GM12878 (cell line): ENCODE measurements around the gene GOLGA6D. TPM values are rescaled to one million over a fixed set of nuclear protein-coding genes. Genes with fewer than 3 reads are reported as not detected.

ENCODE experiments used
- ATF7 ChIP-seq: fragments of 450-650 bp; IDR thresholded peaks from 2 replicates; pipeline ENCODE4 v1.6.1; 2016; ENCODE audit warnings: low read depth, mild to moderate bottlenecking
- CREB1 ChIP-seq: IDR thresholded peaks from 2 replicates; pipeline ENCODE4 v1.6.1; 2012; ENCODE audit warnings: low read depth, mild to moderate bottlenecking, inconsistent platforms
- CREM ChIP-seq: IDR thresholded peaks from 2 replicates; pipeline ENCODE4 v1.6.1; 2014; ENCODE audit warnings: antibody characterized with exemption, low read depth
- HSF1 ChIP-seq: fragments of 150-350 bp; IDR thresholded peaks from 2 replicates; pipeline ENCODE4 v1.6.1; 2014; ENCODE audit warnings: mild to moderate bottlenecking, low read depth, low read length
- IKZF1 ChIP-seq: fragments of 450-650 bp; conservative IDR thresholded peaks from 2 replicates; pipeline ENCODE4 v1.6.1; 2017; ENCODE audit warnings: antibody characterized with exemption, mild to moderate bottlenecking
- NFIC ChIP-seq: IDR thresholded peaks from 2 replicates; pipeline ENCODE4 v1.6.1; 2012; ENCODE audit warnings: low read depth, mild to moderate bottlenecking, inconsistent platforms, low read length, moderate library complexity
- POLR2AphosphoS2 ChIP-seq: IDR thresholded peaks from 2 replicates; pipeline ENCODE4 v1.6.1; 2011; ENCODE audit warnings: low read depth, mild to moderate bottlenecking, low read length, improper control_type of control experiment, moderate library complexity
- POLR2AphosphoS5 ChIP-seq: IDR thresholded peaks from 2 replicates; pipeline ENCODE4 v1.6.1; 2011; ENCODE audit warnings: mild to moderate bottlenecking, low read length, inconsistent platforms
- RB1 ChIP-seq: fragments of 450-650 bp; formaldehyde crosslinking; IDR thresholded peaks from 2 replicates; pipeline ENCODE4 v1.6.1; 2017; ENCODE audit warnings: mild to moderate bottlenecking, borderline replicate concordance
- RBBP5 ChIP-seq: fragments of 200-600 bp; sonication (generic); conservative IDR thresholded peaks from 2 replicates; pipeline ENCODE4 v1.6.1; 2016
- SKIL ChIP-seq: fragments of 450-650 bp; IDR thresholded peaks from 2 replicates; pipeline ENCODE4 v1.6.1; 2017; ENCODE audit warnings: mild to moderate bottlenecking, low read depth, inconsistent platforms; ENCODE audit not compliant: poor library complexity, severe bottlenecking
- SRF ChIP-seq, 2 experiments: IDR thresholded peaks; 2 replicates each; pipeline ENCODE4 v1.6.1; 2011; ENCODE audit warnings: low read depth in 2 of 2, low read length in 2 of 2, mild to moderate bottlenecking in 1 of 2, moderate library complexity in 1 of 2
- STAT3 ChIP-seq: IDR thresholded peaks from 2 replicates; pipeline ENCODE4 v1.6.1; 2011; ENCODE audit warnings: low read depth, low read length, improper control_type of control experiment
- SUPT20H ChIP-seq: IDR thresholded peaks from 2 replicates; pipeline ENCODE4 v1.6.1; 2011; ENCODE audit warnings: low read depth, mild to moderate bottlenecking, low read length, moderate library complexity, borderline replicate concordance; ENCODE audit not compliant: control insufficient read depth
- TBL1XR1 ChIP-seq: IDR thresholded peaks from 2 replicates; pipeline ENCODE4 v1.6.1; 2012; ENCODE audit warnings: low read depth, low read length, improper control_type of control experiment
- TCF12 ChIP-seq: IDR thresholded peaks from 2 replicates; pipeline ENCODE4 v1.6.1; 2011; ENCODE audit warnings: low read depth, mild to moderate bottlenecking, low read length
- WRNIP1 ChIP-seq: IDR thresholded peaks from 2 replicates; pipeline ENCODE4 v1.6.1; 2011; ENCODE audit warnings: low read depth, low read length, improper control_type of control experiment, borderline replicate concordance
- ZBED1 ChIP-seq: IDR thresholded peaks from 2 replicates; pipeline ENCODE4 v1.6.1; 2016; ENCODE audit warnings: borderline replicate concordance
- ZNF217 ChIP-seq: fragments of 450-650 bp; IDR thresholded peaks from 2 replicates; pipeline ENCODE4 v1.6.1; 2017; ENCODE audit warnings: antibody characterized with exemption, mild to moderate bottlenecking
- ZNF384 ChIP-seq: IDR thresholded peaks from 2 replicates; pipeline ENCODE4 v1.6.1; 2012; ENCODE audit warnings: low read depth, mild to moderate bottlenecking, low read length, improper control_type of control experiment, borderline replicate concordance
- polyA plus RNA-seq, 11 experiments: library from polyadenylated mRNA; depleted of rRNA in 4 of 11; unstranded in 6 of 11; stranded (reverse) in 5 of 11; fragments of >200 nt; fragmentation: Nextera tagmentation in 4 of 11; fragmentation: Illumina TruSeq in 1 of 11; extraction: Ambion mirVana in 4 of 11; extraction: Trizol in 1 of 11; gene quantifications; 1 replicate in 1 of 11; 2 replicates in 10 of 11; pipeline versions ENCODE4 v1.2.1 to v1.2.3, GENCODE V29; 2011 to 2016; ENCODE audit warnings: inconsistent platforms in 2 of 11, missing spikeins in 2 of 11, low read depth in 1 of 11
- total RNA-seq, 4 experiments: library from RNA; depleted of rRNA in 3 of 4; stranded (reverse); fragments of >200 nt in 3 of 4; fragmentation: Illumina TruSeq in 1 of 4; extraction: Trizol in 1 of 4; gene quantifications; 2 replicates each; pipeline versions ENCODE4 v1.2.1 to v1.2.3, GENCODE V29; 2013 to 2021
- TF ChIP-seq, protein P1 (sequence below): fragments of 450-650 bp; IDR thresholded peaks from 2 replicates; pipeline ENCODE4 v1.6.1; 2017; ENCODE audit warnings: borderline replicate concordance
- TF ChIP-seq, protein P2 (sequence below): fragments of 450-650 bp; IDR thresholded peaks from 2 replicates; pipeline ENCODE4 v1.6.1; 2017; ENCODE audit warnings: mild to moderate bottlenecking, moderate library complexity

The GOLGA6D gene
- total and polyA plus RNA-seq, 10 of the 15 experiments (the other 5 are each of a cell fraction or from before 2014, with no cell fraction given), result not detected

GRCh38 chr15:75335705-75336355 is 53.2 kb downstream of the GOLGA6D start, which contains the start of gene COMMD4 (continued):
- TF ChIP-seq TBL1XR1 (no peak), POLR2AphosphoS2 (no peak), ZNF384 (no peak), RB1 (peak; percentile 94; the same call in 1 of the 2 replicates), STAT3 (no peak), SKIL (peak; percentile 50), RBBP5 (no peak), CREB1 (peak; percentile 58; the same call in 1 of the 2 replicates), ATF7 (0 out of 2 replicates have a peak, but pooled peaks have one; percentile 12), NFIC (peak; percentile 89), TCF12 (peak; percentile 69; the same call in 1 of the 2 replicates), HSF1 (0 out of 2 replicates have a peak, but pooled peaks have one; percentile 24), CREM (0 out of 2 replicates have a peak, but pooled peaks have one; percentile 13), POLR2AphosphoS5 (peak; percentile 34; the same call in 1 of the 2 replicates), SUPT20H (no peak), SRF (IDR thresholded peaks at IDR 0.05; ENCODE audit: low read depth in 2 of 2, low read length in 2 of 2) (0 out of 4 replicates have a peak, but pooled peaks of 1 of the 2 experiments have one; percentile 38), IKZF1 (peak; percentile 86), WRNIP1 (no peak), ZBED1 (no peak), ZNF217 (no peak)
- TF ChIP-seq, protein P1, sequence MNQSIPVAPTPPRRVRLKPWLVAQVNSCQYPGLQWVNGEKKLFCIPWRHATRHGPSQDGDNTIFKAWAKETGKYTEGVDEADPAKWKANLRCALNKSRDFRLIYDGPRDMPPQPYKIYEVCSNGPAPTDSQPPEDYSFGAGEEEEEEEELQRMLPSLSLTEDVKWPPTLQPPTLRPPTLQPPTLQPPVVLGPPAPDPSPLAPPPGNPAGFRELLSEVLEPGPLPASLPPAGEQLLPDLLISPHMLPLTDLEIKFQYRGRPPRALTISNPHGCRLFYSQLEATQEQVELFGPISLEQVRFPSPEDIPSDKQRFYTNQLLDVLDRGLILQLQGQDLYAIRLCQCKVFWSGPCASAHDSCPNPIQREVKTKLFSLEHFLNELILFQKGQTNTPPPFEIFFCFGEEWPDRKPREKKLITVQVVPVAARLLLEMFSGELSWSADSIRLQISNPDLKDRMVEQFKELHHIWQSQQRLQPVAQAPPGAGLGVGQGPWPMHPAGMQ, result no peak
- TF ChIP-seq, protein P2, sequence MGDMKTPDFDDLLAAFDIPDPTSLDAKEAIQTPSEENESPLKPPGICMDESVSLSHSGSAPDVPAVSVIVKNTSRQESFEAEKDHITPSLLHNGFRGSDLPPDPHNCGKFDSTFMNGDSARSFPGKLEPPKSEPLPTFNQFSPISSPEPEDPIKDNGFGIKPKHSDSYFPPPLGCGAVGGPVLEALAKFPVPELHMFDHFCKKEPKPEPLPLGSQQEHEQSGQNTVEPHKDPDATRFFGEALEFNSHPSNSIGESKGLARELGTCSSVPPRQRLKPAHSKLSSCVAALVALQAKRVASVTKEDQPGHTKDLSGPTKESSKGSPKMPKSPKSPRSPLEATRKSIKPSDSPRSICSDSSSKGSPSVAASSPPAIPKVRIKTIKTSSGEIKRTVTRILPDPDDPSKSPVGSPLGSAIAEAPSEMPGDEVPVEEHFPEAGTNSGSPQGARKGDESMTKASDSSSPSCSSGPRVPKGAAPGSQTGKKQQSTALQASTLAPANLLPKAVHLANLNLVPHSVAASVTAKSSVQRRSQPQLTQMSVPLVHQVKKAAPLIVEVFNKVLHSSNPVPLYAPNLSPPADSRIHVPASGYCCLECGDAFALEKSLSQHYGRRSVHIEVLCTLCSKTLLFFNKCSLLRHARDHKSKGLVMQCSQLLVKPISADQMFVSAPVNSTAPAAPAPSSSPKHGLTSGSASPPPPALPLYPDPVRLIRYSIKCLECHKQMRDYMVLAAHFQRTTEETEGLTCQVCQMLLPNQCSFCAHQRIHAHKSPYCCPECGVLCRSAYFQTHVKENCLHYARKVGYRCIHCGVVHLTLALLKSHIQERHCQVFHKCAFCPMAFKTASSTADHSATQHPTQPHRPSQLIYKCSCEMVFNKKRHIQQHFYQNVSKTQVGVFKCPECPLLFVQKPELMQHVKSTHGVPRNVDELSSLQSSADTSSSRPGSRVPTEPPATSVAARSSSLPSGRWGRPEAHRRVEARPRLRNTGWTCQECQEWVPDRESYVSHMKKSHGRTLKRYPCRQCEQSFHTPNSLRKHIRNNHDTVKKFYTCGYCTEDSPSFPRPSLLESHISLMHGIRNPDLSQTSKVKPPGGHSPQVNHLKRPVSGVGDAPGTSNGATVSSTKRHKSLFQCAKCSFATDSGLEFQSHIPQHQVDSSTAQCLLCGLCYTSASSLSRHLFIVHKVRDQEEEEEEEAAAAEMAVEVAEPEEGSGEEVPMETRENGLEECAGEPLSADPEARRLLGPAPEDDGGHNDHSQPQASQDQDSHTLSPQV, result no peak
